ENCODE data around the gene HS3ST6.

DNA sequence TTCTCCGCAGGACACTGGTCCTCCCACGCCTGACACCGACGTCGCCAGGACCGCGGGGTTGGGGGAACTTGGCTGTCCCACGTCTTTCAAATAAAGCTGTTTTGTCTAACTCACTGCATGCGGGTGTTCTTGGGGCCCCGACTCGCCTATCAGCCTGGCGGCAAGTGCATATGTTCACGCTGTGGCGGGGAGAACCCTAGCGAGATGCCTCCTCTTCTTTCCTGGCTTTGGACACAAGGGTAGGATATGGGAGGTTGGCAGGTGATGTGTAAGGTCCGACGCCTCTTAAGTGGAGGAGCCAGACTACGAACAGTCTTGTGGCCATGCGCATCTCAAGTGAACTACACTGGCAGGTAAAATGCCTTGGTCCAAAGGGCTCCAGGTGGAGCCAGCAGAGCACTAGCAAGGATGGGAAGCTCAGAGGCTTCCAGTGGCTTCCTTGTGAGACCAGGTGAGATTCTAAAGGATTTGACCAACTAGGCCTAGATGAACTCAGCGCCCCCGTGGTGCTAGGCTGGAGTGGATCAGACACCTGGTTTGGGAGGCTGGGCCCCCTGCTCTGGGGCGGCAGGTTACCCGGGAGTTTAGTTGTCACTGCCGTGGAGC lies 47.3 kb upstream of the HS3ST6 start:
- TF ChIP-seq, protein P1, sequence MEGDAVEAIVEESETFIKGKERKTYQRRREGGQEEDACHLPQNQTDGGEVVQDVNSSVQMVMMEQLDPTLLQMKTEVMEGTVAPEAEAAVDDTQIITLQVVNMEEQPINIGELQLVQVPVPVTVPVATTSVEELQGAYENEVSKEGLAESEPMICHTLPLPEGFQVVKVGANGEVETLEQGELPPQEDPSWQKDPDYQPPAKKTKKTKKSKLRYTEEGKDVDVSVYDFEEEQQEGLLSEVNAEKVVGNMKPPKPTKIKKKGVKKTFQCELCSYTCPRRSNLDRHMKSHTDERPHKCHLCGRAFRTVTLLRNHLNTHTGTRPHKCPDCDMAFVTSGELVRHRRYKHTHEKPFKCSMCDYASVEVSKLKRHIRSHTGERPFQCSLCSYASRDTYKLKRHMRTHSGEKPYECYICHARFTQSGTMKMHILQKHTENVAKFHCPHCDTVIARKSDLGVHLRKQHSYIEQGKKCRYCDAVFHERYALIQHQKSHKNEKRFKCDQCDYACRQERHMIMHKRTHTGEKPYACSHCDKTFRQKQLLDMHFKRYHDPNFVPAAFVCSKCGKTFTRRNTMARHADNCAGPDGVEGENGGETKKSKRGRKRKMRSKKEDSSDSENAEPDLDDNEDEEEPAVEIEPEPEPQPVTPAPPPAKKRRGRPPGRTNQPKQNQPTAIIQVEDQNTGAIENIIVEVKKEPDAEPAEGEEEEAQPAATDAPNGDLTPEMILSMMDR (IDR thresholded peaks at IDR 0.05) = no peak
- no peak for TF ChIP-seq POLR2A (IDR thresholded peaks at IDR 0.05)

Data from esophagus squamous epithelium (tissue), 4 donors.